ENCODE measurements around the gene CPB2. TPM values are rescaled to one million over a fixed set of nuclear protein-coding genes. Genes with fewer than 3 reads are reported as not detected.

Gene CPB2
- total RNA-seq, 4 donors from 2014 or later: 0.25 to 0.42 (median 0.29) TPM; not detected in 1

DNA sequence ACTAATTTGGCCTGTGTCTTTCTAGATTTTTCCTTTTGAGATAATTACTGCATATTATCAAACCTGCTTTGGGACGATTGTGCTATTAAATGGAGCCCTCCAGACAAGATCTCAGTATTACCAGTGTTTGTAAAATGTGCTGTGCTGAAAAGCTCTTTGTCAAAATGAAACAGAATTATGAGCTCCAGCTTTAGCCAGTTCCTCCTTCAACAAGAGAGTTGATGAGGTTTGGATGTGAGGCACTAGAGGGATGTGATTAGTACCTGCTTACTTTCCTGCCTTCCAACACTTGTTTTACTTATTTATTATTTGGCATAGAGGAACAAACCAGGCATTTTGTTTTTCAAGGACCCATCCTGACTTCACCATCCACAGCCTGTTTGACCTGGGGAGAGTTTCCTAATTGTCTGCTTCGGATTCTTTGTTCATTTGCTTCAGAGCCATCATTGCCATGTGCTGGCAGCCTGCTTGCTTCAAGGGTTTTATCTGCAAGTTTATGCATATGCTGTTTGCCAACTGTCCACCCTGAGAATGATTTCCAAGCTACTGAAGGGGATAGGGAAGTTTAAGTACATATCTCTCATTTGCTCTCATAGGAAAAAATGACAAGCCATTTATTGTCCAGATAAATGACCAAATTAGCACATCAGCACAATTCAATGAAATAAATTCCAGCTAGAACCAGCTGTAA is 32.9 kb upstream of the CPB2 start:
- no peak for TF ChIP-seq POLR2A (IDR thresholded peaks at IDR 0.05)
- no peak for TF ChIP-seq CTCF (IDR thresholded peaks at IDR 0.05)
- WGBS, 2 donors: 65 to 66% methylated on average over 2 of the region's 2 CpGs
- intact Hi-C loops (cut with DNase I; ENCODE audit: low total_unique reads): no loop called here
- H3K4me3 ChIP-seq (ENCODE audit: low read depth, poor library complexity, severe bottlenecking): no peak overlapping the region
- DNase-seq (ENCODE audit: low spot score in 2 of 2): no peak

- intact Hi-C loops (cut with DNase I; ENCODE audit: low total_unique reads): no loop called here
- DNase-seq (ENCODE audit: low spot score in 2 of 2): no peak
- no peak overlapping the region for H3K4me3 ChIP-seq (ENCODE audit: low read depth, poor library complexity, severe bottlenecking)
- TF ChIP-seq CTCF (IDR thresholded peaks at IDR 0.05) (no peak), POLR2A (IDR thresholded peaks at IDR 0.05) (no peak)
- 88 to 95% methylated on average over 4 of the region's 4 CpGs for whole genome bisulfite sequencing, 2 donors
Measured at GRCh38 chr13:46136688-46137087, 31.9 kb upstream of the CPB2 start.

GRCh38 chr13:46134961-46135522 is 30.2 kb upstream of the CPB2 start:
- TF ChIP-seq CTCF (IDR thresholded peaks at IDR 0.05) (no peak), POLR2A (IDR thresholded peaks at IDR 0.05) (no peak)
- DNase-seq (ENCODE audit: low spot score in 2 of 2): no peak
- 51 to 52% methylated on average over 4 of the region's 4 CpGs for whole genome bisulfite sequencing, 2 donors
- intact Hi-C loops (cut with DNase I; ENCODE audit: low total_unique reads): no loop called here
- no peak overlapping the region for H3K4me3 ChIP-seq (ENCODE audit: low read depth, poor library complexity, severe bottlenecking)

- no peak for DNase-seq (ENCODE audit: low spot score in 2 of 2)
- no peak for TF ChIP-seq POLR2A (IDR thresholded peaks at IDR 0.05)
- no peak for TF ChIP-seq CTCF (IDR thresholded peaks at IDR 0.05)
- WGBS, 2 donors: 60 to 62% methylated on average over 2 of the region's 2 CpGs
- H3K4me3 ChIP-seq (ENCODE audit: low read depth, poor library complexity, severe bottlenecking): no peak overlapping the region
- intact Hi-C loops (cut with DNase I; ENCODE audit: low total_unique reads): no loop called here
Measured at GRCh38 chr13:46134494-46134893, 29.7 kb upstream of the CPB2 start.

- DNase-seq (ENCODE audit: low spot score in 2 of 2): no peak
- H3K4me3 ChIP-seq (ENCODE audit: low read depth, poor library complexity, severe bottlenecking): no peak overlapping the region
- TF ChIP-seq CTCF (IDR thresholded peaks at IDR 0.05) (no peak), POLR2A (IDR thresholded peaks at IDR 0.05) (no peak)
- 88 to 91% methylated on average over 3 of the region's 3 CpGs for WGBS, 2 donors
- intact Hi-C loops (cut with DNase I; ENCODE audit: low total_unique reads): no loop called here
Measured at GRCh38 chr13:46132109-46132508, 27.3 kb upstream of the CPB2 start.

DNA sequence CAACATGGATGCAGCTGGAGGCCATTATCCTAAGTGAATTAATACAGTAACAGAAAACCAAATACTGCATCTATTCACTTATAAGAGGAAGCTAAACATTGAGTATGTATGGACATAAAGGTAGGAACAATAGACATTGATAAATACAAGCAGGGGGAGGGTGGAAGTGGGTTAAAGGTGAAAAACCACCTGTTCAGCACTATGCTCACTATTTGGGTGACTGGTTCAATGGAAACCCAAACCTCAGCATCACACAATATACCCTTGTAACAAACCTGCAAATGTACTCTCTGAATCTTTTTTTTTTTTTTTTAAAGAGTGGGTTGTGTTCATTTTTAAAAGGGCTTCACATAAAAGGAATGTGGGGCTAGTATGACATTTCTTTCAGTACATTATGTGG is 26.9 kb upstream of the CPB2 start:
- TF ChIP-seq CTCF (IDR thresholded peaks at IDR 0.05) (no peak), POLR2A (IDR thresholded peaks at IDR 0.05) (no peak)
- no peak overlapping the region for H3K4me3 ChIP-seq (ENCODE audit: low read depth, poor library complexity, severe bottlenecking)
- DNase-seq (ENCODE audit: low spot score in 2 of 2): no peak
- intact Hi-C loops (cut with DNase I; ENCODE audit: low total_unique reads): no loop called here

Data from lower leg skin (tissue), 4 donors.